Activated naive CD4-positive, alpha-beta T cell (primary cell): Measurements from ENCODE around the gene SLC32A1.

Experiments used
- DNase-seq, 4 experiments: peaks; one replicate each; lab custom pipeline; 2025; lab: John Stamatoyannopoulos, UW

Gene SLC32A1

GRCh38 chr20:38723848-38724625, at the start of gene SLC32A1:
Gene SLC32A1 (plus strand): TSS chr20:38724486. CDS start chr20:38724725, 239 bp downstream.
- no peak for DNase-seq

- DNase-seq = no peak
Measured at GRCh38 chr20:38674765-38675133, 49.5 kb upstream of the SLC32A1 start.

GRCh38 chr20:38676576-38676975, 47.7 kb upstream of the SLC32A1 start:
- DNase-seq = no peak

GRCh38 chr20:38680500-38681306, 43.6 kb upstream of the SLC32A1 start:
- no peak for DNase-seq

- DNase-seq = no peak
Measured at GRCh38 chr20:38685271-38685670, 39.0 kb upstream of the SLC32A1 start.

GRCh38 chr20:38685853-38686473, 38.3 kb upstream of the SLC32A1 start:
- DNase-seq = peak in 1 of 4 experiments; percentile 20

GRCh38 chr20:38692436-38693411, 31.6 kb upstream of the SLC32A1 start:
- peak in 2 of 4 experiments; percentile 13 to 29 for DNase-seq

GRCh38 chr20:38697306-38697705, 27.0 kb upstream of the SLC32A1 start:
- DNase-seq = no peak

- DNase-seq = no peak
Measured at GRCh38 chr20:38698541-38698940, 25.7 kb upstream of the SLC32A1 start.

- no peak for DNase-seq
Measured at GRCh38 chr20:38700141-38700540, 24.1 kb upstream of the SLC32A1 start.

- no peak for DNase-seq
Measured at GRCh38 chr20:38700926-38701325, 23.4 kb upstream of the SLC32A1 start.

- DNase-seq = no peak
Measured at GRCh38 chr20:38703526-38703925, 20.8 kb upstream of the SLC32A1 start.

GRCh38 chr20:38704136-38704535, 20.1 kb upstream of the SLC32A1 start:
- DNase-seq = no peak

GRCh38 chr20:38706509-38706908, 17.8 kb upstream of the SLC32A1 start:
- DNase-seq = no peak

GRCh38 chr20:38714308-38714707, 10.0 kb upstream of the SLC32A1 start:
- DNase-seq = no peak

- no peak for DNase-seq
Measured at GRCh38 chr20:38715646-38716045, 8.6 kb upstream of the SLC32A1 start.

GRCh38 chr20:38722683-38723016, 1.6 kb upstream of the SLC32A1 start:
- DNase-seq = no peak

- no peak for DNase-seq
Measured at GRCh38 chr20:38723017-38723847, 1.1 kb upstream of the SLC32A1 start.

- DNase-seq = no peak
Measured at GRCh38 chr20:38724626-38725147, 401 bp downstream of the SLC32A1 start.

- no peak for DNase-seq
Measured at GRCh38 chr20:38725148-38725901, 1.0 kb downstream of the SLC32A1 start.
